ENCODE results near the gene CRIP3.
A peak's percentile ranks its signal among the peaks of the same experiment; 100 is the strongest.

Gene CRIP3

DNA sequence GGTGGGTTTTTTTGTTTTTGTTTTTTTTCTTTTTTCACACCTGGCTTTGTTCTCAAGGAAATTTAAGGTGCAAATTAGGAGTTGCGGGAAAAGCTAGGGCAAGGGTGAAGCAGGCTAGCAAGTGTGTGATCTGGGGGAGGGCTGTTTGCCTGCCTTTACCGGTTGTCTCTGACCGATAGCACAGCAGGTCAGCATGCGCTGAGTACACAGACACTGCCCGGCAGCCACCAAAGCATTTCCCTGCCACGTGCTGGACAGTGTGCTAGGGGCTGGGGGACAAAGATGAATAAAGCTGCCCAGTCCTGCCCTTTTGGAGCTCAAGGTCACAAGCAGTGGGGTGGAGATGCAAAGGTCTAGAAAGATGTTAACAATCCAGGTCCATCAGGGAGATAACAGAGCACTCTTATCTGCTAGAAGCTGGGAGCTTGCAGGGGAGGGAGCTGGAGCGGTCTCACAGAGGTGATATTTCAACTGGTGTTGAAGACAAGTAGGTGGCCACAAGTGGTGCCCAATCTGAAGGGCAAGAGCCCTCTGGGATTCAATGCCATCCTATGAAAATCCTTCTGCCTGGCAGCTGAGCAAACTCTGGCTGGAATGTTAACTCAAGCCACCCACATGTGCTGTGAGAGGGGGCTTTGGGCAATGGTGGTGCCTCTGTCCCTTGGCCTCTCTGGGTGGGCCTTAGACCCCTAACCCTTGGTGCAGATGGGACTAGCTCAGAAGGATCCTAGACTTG is 40.8 kb downstream of the CRIP3 start:
- no peak for FAIRE-seq
- DNase-seq (ENCODE audit: insufficient read length, low spot score), result no peak
- TF ChIP-seq, protein P1, sequence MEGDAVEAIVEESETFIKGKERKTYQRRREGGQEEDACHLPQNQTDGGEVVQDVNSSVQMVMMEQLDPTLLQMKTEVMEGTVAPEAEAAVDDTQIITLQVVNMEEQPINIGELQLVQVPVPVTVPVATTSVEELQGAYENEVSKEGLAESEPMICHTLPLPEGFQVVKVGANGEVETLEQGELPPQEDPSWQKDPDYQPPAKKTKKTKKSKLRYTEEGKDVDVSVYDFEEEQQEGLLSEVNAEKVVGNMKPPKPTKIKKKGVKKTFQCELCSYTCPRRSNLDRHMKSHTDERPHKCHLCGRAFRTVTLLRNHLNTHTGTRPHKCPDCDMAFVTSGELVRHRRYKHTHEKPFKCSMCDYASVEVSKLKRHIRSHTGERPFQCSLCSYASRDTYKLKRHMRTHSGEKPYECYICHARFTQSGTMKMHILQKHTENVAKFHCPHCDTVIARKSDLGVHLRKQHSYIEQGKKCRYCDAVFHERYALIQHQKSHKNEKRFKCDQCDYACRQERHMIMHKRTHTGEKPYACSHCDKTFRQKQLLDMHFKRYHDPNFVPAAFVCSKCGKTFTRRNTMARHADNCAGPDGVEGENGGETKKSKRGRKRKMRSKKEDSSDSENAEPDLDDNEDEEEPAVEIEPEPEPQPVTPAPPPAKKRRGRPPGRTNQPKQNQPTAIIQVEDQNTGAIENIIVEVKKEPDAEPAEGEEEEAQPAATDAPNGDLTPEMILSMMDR (IDR thresholded peaks at IDR 0.05; ENCODE audit: insufficient read depth, missing control alignments), result no peak

DNA sequence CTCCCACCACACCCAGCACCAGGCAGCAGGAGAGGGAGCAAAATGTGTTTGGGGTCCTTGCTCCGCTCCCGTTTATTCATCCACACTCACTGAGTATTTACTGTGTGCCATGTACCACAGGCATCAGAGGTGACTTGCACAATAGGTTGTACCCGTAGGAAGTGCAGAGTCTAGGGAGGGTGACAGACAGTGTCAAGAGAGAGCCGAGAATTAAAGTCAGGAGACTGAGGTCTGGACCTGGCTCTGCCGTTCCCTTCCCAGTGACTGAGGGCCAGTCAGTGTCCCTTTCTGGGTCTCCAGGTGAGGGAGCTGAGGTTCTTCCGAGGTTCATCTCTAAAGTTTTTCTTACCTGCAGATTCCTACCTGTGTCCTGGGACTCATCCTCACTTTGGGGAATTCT is 43.1 kb downstream of the CRIP3 start:
- no peak for FAIRE-seq

DNA sequence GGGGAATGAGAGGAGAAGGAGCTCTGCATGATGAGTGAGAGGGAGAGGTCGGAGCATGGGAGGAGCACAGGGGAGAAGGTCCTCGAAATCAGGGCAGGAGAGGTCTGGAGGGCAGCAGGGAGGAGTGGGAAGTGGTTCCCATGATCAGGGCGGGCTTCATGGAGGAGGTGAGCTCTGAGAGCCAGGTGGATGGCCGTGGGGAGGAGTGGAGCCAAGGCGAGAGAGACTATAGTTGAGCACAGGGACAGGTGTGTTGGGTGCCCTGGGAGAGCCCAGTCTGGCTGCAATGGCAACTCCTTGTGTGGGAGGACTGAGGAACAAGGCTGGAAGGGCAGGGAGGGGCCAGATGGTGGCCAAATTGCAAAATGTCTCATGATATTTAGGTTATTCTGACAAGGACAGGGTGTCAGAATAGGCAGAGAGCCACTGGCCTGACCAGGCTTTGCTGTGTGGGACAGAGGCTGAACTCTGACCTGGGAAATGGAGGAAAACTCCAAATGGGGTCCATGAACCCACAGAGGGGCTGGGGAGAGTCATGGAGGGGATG is 44.0 kb downstream of the CRIP3 start:
- TF ChIP-seq, protein P1 (IDR thresholded peaks at IDR 0.05; ENCODE audit: insufficient read depth, missing control alignments), result no peak
- DNase-seq (ENCODE audit: insufficient read length, low spot score) (no peak), FAIRE-seq (no peak)

More for the DNA sequence above, 43.1 kb downstream of the CRIP3 start:
- no peak for DNase-seq (ENCODE audit: insufficient read length, low spot score)
- TF ChIP-seq, protein P1 (IDR thresholded peaks at IDR 0.05; ENCODE audit: insufficient read depth, missing control alignments), result no peak

DNA sequence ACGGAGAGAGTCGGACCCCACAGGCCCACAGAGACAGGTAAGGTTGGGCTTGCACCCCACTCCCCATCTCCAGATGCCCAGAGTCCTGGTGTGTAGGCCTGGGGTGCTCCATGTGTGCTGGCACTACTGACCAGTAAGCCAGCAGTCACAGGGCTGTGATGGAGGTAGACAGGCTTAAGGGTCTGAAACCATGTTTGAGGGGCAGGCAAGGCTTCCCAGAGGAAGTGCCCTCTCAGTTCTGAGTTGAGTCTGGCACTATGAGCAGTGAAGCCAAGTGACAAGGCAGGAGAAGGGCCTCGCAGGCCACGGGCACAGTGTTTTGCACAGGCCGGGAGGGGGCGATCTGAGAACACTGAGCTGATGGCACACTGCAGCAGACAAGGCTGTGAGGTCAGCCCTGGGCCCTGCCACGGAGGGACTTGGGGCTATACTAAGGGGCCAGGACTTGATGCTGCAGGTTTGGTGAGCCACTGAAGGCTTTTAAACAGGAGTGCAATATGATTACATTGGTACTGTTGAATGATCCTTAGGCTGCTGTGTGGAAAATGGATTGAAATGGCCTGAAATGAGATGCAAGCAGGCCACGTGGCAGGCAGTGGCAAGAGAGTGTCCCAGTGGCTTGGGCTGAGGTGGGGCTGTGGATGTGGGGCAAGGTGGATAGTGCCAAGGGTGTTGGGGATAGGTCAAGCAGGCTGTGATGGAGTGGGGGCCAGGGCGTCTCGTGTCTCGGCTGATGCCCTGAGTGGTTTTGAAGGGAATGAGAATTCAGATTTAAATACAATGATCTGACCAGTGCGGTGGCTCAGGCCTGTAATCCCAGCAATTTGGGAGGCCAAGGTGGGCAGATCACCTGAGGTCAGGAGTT is 45.1 kb downstream of the CRIP3 start:
- FAIRE-seq (no peak), DNase-seq (ENCODE audit: insufficient read length, low spot score) (peak; percentile 95)
- TF ChIP-seq, protein P1 (IDR thresholded peaks at IDR 0.05; ENCODE audit: insufficient read depth, missing control alignments), result peak; percentile 96

DNA sequence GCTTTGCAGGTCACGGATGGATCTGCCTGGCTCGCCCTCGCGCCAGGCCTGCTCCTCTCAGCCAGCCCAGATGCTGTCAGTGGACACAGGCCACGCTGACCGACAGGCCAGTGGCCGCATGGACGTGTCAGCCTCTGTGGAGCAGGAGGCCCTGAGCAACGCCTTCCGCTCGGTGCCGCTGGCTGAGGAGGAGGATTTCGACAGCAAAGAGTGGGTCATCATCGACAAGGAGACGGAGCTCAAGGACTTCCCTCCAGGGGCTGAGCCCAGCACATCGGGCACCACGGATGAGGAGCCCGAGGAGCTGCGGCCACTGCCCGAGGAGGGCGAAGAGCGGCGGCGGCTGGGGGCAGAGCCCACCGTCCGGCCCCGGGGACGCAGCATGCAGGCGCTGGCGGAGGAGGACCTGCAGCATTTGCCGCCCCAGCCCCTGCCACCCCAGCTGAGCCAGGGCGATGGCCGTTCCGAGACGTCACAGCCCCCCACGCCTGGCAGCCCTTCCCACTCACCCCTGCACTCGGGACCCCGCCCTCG is 45.8 kb downstream of the CRIP3 start:
- FAIRE-seq, result no peak
- TF ChIP-seq, protein P1 (IDR thresholded peaks at IDR 0.05; ENCODE audit: insufficient read depth, missing control alignments), result no peak
- no peak for DNase-seq (ENCODE audit: insufficient read length, low spot score)

DNA sequence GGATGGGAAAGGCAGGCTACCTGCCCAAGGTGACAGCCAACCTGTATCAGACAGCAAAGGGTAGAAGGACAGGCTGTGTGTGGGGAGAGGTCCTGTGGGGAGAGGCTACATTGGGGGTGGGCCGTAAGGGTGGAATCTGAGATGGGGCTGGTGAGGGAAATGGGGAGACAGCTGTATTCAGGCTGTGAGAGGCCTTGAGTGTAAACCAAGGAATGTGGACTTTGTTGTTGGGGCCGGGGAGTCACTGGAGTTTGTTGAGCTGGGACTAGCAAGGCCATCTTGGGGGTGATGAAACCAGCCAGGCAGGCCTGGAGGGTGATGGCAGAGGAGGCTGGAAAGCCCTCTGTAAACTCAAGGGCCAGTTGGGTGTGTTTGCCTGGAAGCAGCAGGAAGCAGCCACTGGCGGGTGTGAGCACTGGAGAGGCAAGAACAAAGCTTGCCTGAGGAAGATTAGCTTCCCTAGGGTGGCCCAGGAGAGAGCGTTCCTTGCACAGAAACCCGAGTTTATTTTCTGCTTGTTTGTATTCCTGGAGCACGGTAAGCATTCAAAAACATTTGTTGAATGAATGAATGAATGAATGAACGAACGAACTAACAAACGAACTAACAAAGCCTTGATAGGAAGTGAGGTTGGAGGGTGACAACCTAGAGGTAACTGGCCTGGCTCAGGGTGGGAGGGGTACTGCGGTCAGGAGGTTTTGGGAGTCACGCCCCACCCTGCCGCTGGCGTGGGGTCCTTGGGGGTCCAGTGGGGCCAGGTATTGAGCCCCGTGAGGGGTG is 46.4 kb downstream of the CRIP3 start:
- DNase-seq (ENCODE audit: insufficient read length, low spot score) (no peak), FAIRE-seq (no peak)
- TF ChIP-seq, protein P1 (IDR thresholded peaks at IDR 0.05; ENCODE audit: insufficient read depth, missing control alignments), result no peak

All from D721Med (cell line).